Body of pancreas (tissue), 4 donors: ENCODE measurements around the gene DCLK3.

Experiments used
- CTCF ChIP-seq, 7 experiments: fragments of 450-650 bp in 4 of 7; fragments of 200-600 bp in 3 of 7; sonication (generic) in 3 of 7; IDR thresholded peaks; one replicate each; pipeline ENCODE4 v1.5.1; 2016 to 2019; ENCODE audit warnings: antibody characterized with exemption in 7 of 7
- POLR2A ChIP-seq, 3 donors: fragments of 450-650 bp; IDR thresholded peaks; one replicate each; pipeline ENCODE4 v1.6.1; 2016; ENCODE audit warnings: antibody characterized with exemption in 3 of 3, mild to moderate bottlenecking in 2 of 3

DNA sequence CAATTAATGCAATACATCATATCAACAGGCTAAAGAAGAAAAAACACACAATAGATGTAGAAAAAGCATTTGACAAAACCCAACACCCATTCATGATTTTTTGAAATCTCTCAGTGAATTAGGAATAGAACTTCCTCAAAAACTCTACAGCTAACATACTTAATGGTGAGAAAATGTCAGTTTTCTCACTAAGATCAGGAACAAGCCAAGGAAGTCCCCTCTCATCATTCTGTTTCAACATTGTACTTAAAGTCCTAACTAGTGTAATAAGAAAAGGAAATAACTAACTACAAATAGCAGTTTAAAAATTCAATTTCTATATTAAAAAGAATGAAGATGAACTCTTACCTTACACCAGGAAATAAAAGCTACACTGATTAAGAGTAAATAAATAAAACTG is 77.8 kb downstream of the DCLK3 start:
- TF ChIP-seq CTCF (IDR thresholded peaks at IDR 0.05) (no peak), POLR2A (IDR thresholded peaks at IDR 0.05) (no peak)
